ENCODE results near the gene OR7G3. TPM values are rescaled to one million over a fixed set of nuclear protein-coding genes. Genes with fewer than 3 reads are reported as not detected.

Gene OR7G3
- total RNA-seq, 2 experiments from 2014 or later: not detected

GRCh38 chr19:9109959-9110358 is 16.8 kb downstream of the OR7G3 start:
- Histone ChIP-seq H3K9me2 (ENCODE audit: insufficient read depth, low read length) (no peaks in the 10 kb centered on the region), H3K4me3 (ENCODE audit: low read depth, low read length, poor library complexity, severe bottlenecking) (no peak overlapping the region), H3K79me2 (ENCODE audit: insufficient read depth, low read depth, low read length) (no peaks in the 10 kb centered on the region), H3K36me3 (ENCODE audit: insufficient read depth, low read length) (no peaks in the 10 kb centered on the region), H4K20me1 (ENCODE audit: insufficient read depth, low read length) (no peaks in the 10 kb centered on the region), H3K4me2 (ENCODE audit: low read length) (no peak overlapping the region), H3K9me3 (ENCODE audit: low read length) (no peaks in the 10 kb centered on the region), H3K4me1 (ENCODE audit: insufficient read depth, low read length, poor library complexity, severe bottlenecking) (no peaks in the 10 kb centered on the region), H2AFZ (ENCODE audit: low read length) (no peak overlapping the region), H3K27ac (ENCODE audit: low read depth, low read length, poor library complexity, severe bottlenecking) (no peak overlapping the region)
- TF ChIP-seq EZH2phosphoT487 (IDR thresholded peaks at IDR 0.05; ENCODE audit: borderline replicate concordance, low read depth, low read length): no peak
- TF ChIP-seq CTCF (conservative IDR thresholded peaks at IDR 0.05; ENCODE audit: low read length): no peak
- no peak for DNase-seq (ENCODE audit: low spot score)
- intact Hi-C loops (cut with micrococcal nuclease; ENCODE audit: unreplicated experiment): no loop called here
- ChIA-PET POLR2A (no interaction called here), CTCF (ENCODE audit: unreplicated experiment) (no interaction called here)
- BruUV-seq (replicated peaks): no TSS peak

- TF ChIP-seq EZH2phosphoT487 (IDR thresholded peaks at IDR 0.05; ENCODE audit: borderline replicate concordance, low read depth, low read length) (no peak), CTCF (conservative IDR thresholded peaks at IDR 0.05; ENCODE audit: low read length) (no peak)
- Histone ChIP-seq H3K9me2 (ENCODE audit: insufficient read depth, low read length) (no peaks in the 10 kb centered on the region), H2AFZ (ENCODE audit: low read length) (no peak within 1 kb of the TSS; the same call in 1 of the 2 replicates), H3K79me2 (ENCODE audit: insufficient read depth, low read depth, low read length) (no peaks in the 10 kb centered on the region), H3K4me3 (ENCODE audit: low read depth, low read length, poor library complexity, severe bottlenecking) (no peak within 1 kb of the TSS), H3K36me3 (ENCODE audit: insufficient read depth, low read length) (no peaks in the 10 kb centered on the region), H3K4me1 (ENCODE audit: insufficient read depth, low read length, poor library complexity, severe bottlenecking) (no peaks in the 10 kb centered on the region), H4K20me1 (ENCODE audit: insufficient read depth, low read length) (no peaks in the 10 kb centered on the region), H3K9me3 (ENCODE audit: low read length) (no peaks in the 10 kb centered on the region), H3K27ac (ENCODE audit: low read depth, low read length, poor library complexity, severe bottlenecking) (no peak within 1 kb of the TSS), H3K4me2 (ENCODE audit: low read length) (no peak within 1 kb of the TSS)
- ChIA-PET CTCF (ENCODE audit: unreplicated experiment) (no interaction called here), POLR2A (no interaction called here)
- BruUV-seq (replicated peaks): no TSS peak
- intact Hi-C loops (cut with micrococcal nuclease; ENCODE audit: unreplicated experiment): no loop called here
- no peak for DNase-seq (ENCODE audit: low spot score)
Observed at GRCh38 chr19:9107375-9107774, 19.4 kb downstream of the OR7G3 start, which contains the start of gene OR7G2. TSS of gene OR7G2 (minus strand) at chr19:9107475. CDS start at chr19:9103243, 4,232 bp downstream.

- ChIA-PET CTCF (ENCODE audit: unreplicated experiment) (no interaction called here), POLR2A (interaction anchor here (0.6 kb wide), 1 partner anchor 21 kb away, joined by 4 read pairs; no protein-coding TSS in a partner anchor)
- H4K20me1 ChIP-seq (ENCODE audit: insufficient read depth, low read length): no peaks in the 10 kb centered on the region
- no peak for TF ChIP-seq EZH2phosphoT487 (IDR thresholded peaks at IDR 0.05; ENCODE audit: borderline replicate concordance, low read depth, low read length)
- no peak for TF ChIP-seq CTCF (conservative IDR thresholded peaks at IDR 0.05; ENCODE audit: low read length)
- H3K4me2 ChIP-seq (ENCODE audit: low read length): no peak within 1 kb of the TSS
- H3K4me3 ChIP-seq (ENCODE audit: low read depth, low read length, poor library complexity, severe bottlenecking): no peak within 1 kb of the TSS
- intact Hi-C loops (cut with micrococcal nuclease; ENCODE audit: unreplicated experiment): no loop called here
- H3K79me2 ChIP-seq (ENCODE audit: insufficient read depth, low read depth, low read length): no peaks in the 10 kb centered on the region
- no peaks in the 10 kb centered on the region for H3K36me3 ChIP-seq (ENCODE audit: insufficient read depth, low read length)
- no peak within 1 kb of the TSS for H2AFZ ChIP-seq (ENCODE audit: low read length)
- no peak within 1 kb of the TSS for H3K27ac ChIP-seq (ENCODE audit: low read depth, low read length, poor library complexity, severe bottlenecking)
- no peaks in the 10 kb centered on the region for H3K4me1 ChIP-seq (ENCODE audit: insufficient read depth, low read length, poor library complexity, severe bottlenecking)
- no peak for DNase-seq (ENCODE audit: low spot score)
- H3K9me3 ChIP-seq (ENCODE audit: low read length): no peaks in the 10 kb centered on the region
- BruUV-seq (replicated peaks): no TSS peak
- no peaks in the 10 kb centered on the region for H3K9me2 ChIP-seq (ENCODE audit: insufficient read depth, low read length)
Observed at GRCh38 chr19:9086761-9087160, 40.0 kb downstream of the OR7G3 start, which contains the start of gene OR1M1. TSS of gene OR1M1 (plus strand) at chr19:9087061. CDS start at chr19:9093245, 6,184 bp downstream.
